Activated naive CD8-positive, alpha-beta T cell treated with anti-CD3 and anti-CD28 coated beads, Interleukin-2, amount 50 U/mL, for 24 hours (primary cell): Measurements from ENCODE around the gene PMS2.
"Not testable (repeated sequence)": the region's sequence is repeated elsewhere in the genome, so short reads cannot be mapped to it uniquely, and the experiment has no call there.

Experiments
- ATAC-seq: fragments of 150-1000 bp; cut with Tn5 transposase; one replicate; pipeline ENCODE4 v1.10.0; 2021
- DNase-seq: peaks from one replicate; pipeline ENCODE4 v3.0.0; 2021
- H3K27ac Mint-ChIP-seq: one replicate; pipeline ENCODE4 v1.8.0; 2021; ENCODE audit warnings: mild to moderate bottlenecking, mixed read lengths
- H3K27me3 Mint-ChIP-seq: one replicate; pipeline ENCODE4 v1.8.0; 2021; ENCODE audit warnings: mixed read lengths
- H3K36me3 Mint-ChIP-seq: one replicate; pipeline ENCODE4 v1.8.0; 2021; ENCODE audit warnings: low read depth, mixed read lengths
- H3K4me1 Mint-ChIP-seq: one replicate; pipeline ENCODE4 v1.8.0; 2021; ENCODE audit warnings: mixed read lengths
- H3K4me3 Mint-ChIP-seq: one replicate; pipeline ENCODE4 v1.8.0; 2021; ENCODE audit warnings: mild to moderate bottlenecking, moderate library complexity, mixed read lengths
- H3K9me3 Mint-ChIP-seq: one replicate; pipeline ENCODE4 v1.8.0; 2021; ENCODE audit warnings: mixed read lengths

The PMS2 gene

DNA sequence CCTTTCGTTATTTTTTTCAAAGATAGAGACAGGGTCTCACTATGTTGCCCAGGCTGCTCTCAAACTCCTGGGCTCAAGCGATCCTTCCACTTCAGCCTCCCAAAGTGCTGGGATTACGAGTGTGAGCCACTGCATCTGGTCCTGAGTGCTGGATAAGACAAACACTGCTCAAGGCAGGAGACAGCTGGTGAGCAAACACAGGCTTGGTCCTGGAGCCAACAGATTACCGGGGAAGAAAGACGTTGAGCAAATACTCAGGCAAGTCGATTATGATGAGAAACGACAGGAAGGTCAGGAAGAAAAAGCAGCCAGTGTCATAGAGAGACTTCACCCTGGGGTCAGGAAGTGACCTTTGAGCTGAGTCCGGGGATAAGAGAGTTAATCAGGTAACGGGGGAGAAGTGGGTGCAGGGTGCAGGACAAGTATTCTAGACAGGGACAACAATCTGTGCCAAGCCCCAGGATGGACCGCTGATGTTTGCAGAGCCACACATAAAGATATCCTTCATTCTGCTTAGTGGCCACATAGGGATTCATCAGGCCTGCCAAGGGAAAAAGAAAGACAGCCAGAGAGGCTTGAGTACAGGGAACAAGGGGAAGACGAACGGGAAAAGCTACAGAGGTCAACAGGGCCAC, 29.1 kb downstream of the PMS2 start:
- not testable (repeated sequence) for H3K4me1 Mint-ChIP-seq, H3K9me3 Mint-ChIP-seq, ATAC-seq, DNase-seq, H3K27me3 Mint-ChIP-seq, H3K27ac Mint-ChIP-seq, H3K4me3 Mint-ChIP-seq
- H3K36me3 Mint-ChIP-seq, result peaks cover 13% of the 10 kb centered on the region

DNA sequence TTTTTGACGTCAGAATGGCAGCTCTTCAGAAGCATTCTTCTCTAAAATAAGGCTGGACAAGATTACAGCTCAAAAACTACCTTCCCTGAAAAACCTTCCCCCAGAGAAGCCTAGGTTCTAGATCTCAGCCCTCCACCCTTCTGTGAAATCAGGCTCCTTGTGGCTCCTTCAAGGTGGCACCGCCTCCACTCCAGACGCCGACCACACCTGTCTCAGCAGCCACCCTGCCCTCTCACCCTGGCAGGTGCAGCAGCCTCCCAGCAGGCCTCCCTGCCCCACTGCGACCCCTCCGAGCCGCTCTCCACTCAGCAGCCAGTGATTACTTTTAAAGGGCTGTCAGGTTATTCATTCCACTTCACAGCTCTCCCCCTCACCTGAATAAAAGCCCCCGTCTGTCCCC, 35.3 kb downstream of the PMS2 start:
- H3K27me3 Mint-ChIP-seq, DNase-seq, H3K36me3 Mint-ChIP-seq, ATAC-seq, H3K27ac Mint-ChIP-seq, H3K9me3 Mint-ChIP-seq, H3K4me3 Mint-ChIP-seq, H3K4me1 Mint-ChIP-seq: not testable (repeated sequence)

DNA sequence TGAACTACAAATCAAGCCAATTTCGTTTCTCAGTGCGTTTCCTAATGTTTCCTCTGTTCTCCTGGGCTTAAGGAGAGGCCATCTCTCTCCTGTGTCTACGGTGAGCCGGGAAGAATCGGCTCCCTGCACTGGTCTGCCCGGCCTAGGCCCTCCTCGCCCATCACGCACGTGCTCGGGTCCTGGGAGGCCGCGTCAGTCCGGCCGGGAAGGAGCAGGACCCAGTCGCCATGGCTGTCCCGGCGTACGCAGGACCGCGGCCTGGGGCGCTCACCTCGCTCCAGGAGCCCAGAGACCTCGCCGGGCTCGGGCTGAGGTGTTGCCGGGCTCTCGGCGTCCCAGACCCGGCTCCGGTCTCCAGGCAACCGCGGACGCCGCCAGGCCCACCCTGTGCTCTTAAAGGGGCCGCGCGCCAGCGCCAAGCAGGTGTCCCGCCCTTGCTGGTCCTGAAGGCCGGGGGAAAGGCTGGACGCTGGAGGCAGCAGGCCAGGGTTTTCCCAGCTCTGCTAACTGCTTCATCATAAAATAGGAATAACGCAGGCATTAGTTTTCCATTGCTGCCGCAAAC, 38.4 kb downstream of the PMS2 start, which contains the start of gene RSPH10B:
TSS of gene RSPH10B (minus strand) at position 343 of the 565 bp plus-strand sequence. CDS start 3,573 bp downstream, outside the sequence.
- not testable (repeated sequence) for H3K27me3 Mint-ChIP-seq, H3K27ac Mint-ChIP-seq, H3K4me3 Mint-ChIP-seq, H3K9me3 Mint-ChIP-seq, H3K36me3 Mint-ChIP-seq, H3K4me1 Mint-ChIP-seq, DNase-seq
- peak; percentile 21 for ATAC-seq

DNA sequence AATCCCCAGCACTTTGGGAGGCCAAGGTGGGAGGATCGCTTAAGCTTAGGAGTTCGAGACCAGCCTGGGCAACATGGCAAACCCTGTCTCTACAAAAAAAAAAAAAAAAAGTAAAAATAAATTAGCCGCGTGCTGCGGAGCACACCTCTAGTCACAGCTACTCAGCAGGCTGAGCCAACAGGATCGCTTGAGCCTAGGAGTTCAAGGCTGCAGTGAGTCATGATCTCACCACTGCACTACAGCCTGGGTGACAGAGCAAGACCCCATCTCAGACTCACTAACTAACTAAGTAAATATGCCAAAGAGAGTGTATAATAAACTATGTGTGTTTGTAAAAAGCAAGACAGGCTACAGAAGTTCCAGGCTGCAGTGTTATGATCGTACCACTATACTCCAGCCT, 45.0 kb downstream of the PMS2 start:
- not testable (repeated sequence) for DNase-seq, H3K9me3 Mint-ChIP-seq, H3K4me1 Mint-ChIP-seq, H3K36me3 Mint-ChIP-seq, ATAC-seq, H3K27ac Mint-ChIP-seq, H3K4me3 Mint-ChIP-seq, H3K27me3 Mint-ChIP-seq

DNA sequence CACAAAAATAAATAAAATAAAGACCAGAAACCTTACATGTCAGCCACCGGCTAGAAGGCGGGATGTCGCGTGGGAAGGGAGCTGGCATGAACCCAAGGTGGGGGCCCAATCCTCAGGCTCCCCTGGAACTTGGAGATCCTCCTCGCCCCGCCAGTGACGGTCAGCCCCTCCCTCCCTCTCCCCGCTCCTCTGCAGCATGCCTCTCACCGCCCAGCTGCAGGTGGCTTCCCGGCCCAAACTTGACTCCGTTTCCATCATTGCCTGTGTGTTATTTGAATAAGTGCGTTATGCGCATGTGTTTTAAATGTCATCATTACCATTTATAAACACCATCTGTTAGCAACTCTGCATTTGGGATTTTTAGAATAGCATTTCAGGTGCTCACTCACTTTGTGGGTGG, 45.6 kb downstream of the PMS2 start:
- not testable (repeated sequence) for H3K36me3 Mint-ChIP-seq, ATAC-seq, H3K4me3 Mint-ChIP-seq, H3K4me1 Mint-ChIP-seq, H3K9me3 Mint-ChIP-seq, DNase-seq, H3K27me3 Mint-ChIP-seq, H3K27ac Mint-ChIP-seq

DNA sequence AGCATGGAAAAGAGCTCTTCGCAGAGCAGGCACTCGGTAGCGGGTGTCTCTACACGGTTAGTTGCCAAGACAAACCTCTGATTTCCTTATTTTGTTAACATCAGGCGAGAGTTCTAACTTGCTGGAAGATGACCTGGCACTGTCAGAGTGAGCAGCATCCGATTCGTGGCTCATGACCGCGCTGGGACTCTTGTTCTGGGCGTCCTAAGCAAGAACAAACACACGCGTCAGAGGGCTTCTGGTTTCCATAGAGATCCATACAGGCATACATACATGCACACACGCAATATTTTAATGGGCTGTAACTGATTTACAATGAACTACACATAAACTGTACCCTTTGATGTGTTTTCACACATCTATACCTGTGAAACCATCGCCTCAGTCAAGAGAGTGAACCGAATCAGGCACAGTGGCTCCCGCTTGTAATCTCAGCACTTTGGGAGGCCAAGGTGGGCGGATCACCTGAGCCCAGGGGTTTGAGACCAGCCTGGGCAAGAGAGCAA, 73.9 kb downstream of the PMS2 start:
- H3K4me3 Mint-ChIP-seq, H3K4me1 Mint-ChIP-seq, DNase-seq, H3K36me3 Mint-ChIP-seq, H3K27ac Mint-ChIP-seq, ATAC-seq, H3K27me3 Mint-ChIP-seq, H3K9me3 Mint-ChIP-seq: not testable (repeated sequence)

DNA sequence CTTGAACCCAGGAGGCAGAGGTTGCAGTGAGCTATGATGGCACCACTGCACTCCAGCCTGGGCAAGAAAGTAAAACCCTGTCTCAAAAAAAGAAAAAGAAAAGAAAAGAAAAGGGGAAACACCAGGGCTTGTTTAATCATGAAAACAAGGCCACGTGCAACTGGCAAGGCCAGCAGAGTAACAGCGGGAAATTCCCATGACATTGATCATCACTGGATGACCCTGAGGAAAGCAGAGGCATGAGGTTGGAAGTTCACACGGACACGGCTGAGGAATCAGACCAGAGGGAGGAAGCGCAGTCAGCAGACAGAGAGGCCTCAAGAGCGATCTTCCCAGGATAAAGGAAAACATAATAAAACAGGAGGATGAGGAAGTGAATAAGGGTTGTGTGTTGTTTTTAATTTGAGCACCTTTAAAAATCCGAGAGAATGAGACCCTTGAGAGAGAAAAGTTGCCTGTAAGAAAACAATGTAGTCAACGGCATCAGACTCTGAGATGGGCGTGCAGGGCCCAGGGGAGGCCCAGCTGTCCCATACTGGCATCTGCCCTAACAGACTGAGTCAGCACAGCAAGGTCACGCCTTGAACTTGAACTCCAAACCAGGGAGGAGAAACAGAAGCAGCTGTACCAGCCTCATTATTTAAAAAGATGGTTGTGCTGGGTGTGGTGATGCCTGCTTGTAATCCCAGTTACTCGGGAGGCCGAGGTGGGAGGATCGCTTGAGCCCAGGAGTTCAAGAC, 76.8 kb downstream of the PMS2 start:
- H3K4me3 Mint-ChIP-seq, H3K9me3 Mint-ChIP-seq, H3K27ac Mint-ChIP-seq, H3K36me3 Mint-ChIP-seq, DNase-seq, ATAC-seq, H3K27me3 Mint-ChIP-seq, H3K4me1 Mint-ChIP-seq: not testable (repeated sequence)

DNA sequence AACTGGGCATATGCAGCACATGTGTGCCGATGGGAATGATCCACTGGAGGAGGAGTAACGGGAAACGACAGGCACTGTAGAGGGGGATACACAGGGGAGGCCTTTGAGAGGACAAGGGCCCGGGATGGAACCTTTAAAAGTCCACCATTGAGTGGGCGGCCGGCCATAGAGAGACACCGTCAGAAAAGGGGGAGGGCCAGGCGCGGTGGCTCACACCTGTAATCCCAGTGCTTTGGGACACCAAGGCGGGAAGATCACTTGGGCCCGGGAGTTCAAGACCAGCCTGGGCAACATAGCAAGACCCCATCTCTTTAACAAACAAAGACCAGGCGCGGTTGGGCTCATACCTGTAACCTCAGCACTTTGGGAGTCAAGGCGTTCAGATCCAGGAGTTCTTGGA, 77.6 kb downstream of the PMS2 start:
- not testable (repeated sequence) for H3K9me3 Mint-ChIP-seq, H3K4me1 Mint-ChIP-seq, H3K4me3 Mint-ChIP-seq, DNase-seq, H3K36me3 Mint-ChIP-seq, H3K27me3 Mint-ChIP-seq, H3K27ac Mint-ChIP-seq, ATAC-seq

DNA sequence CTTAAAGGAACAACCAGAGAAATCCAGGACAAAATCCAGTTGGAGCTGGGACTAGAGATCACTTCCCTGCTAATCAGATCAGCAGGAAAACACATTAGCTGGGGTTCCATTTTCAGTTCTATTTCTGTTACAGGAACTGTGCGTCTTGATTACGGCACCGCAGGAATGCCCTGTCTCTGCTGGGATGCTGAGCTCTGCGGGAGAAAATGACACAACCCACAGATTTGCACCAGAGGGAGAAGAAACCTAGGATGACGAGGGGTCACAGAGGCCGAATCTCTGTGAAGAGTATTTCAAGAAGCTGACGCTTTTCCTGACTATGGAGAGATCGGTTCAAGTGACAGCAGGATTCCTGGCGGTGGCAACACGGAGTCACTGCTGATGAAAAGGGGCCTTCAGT, 78.6 kb downstream of the PMS2 start:
- not testable (repeated sequence) for DNase-seq, ATAC-seq, H3K27ac Mint-ChIP-seq, H3K9me3 Mint-ChIP-seq, H3K4me1 Mint-ChIP-seq, H3K27me3 Mint-ChIP-seq, H3K4me3 Mint-ChIP-seq, H3K36me3 Mint-ChIP-seq

DNA sequence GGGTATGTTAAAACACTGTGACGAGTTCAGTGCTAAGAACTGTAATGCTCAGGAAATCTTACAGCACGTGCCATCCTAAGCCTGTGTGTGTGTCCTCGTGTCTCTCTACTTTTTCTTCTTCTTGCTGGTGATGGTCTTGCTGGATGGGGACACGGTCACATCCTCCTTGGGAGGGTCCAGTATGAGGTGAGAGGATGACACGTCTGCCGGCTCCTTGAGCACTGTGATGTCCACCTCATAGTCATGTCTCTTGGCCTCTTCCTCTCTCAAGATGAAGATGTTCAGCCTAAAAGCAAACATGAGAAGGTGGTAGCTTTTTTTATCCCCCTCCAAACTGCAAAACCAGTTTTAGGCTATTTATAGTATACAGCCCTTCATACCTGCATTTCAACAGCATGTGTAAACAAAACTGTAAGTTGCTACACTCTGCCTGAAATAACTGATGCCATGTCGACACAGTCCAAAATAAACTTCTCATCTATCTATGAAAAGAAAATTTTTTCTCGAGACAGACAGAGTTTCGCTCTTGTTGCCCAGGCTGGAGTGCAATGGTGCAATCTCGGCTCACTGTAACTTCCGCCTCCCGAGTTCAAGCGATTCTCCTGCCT, 82.5 kb downstream of the PMS2 start:
- not testable (repeated sequence) for H3K4me1 Mint-ChIP-seq, H3K36me3 Mint-ChIP-seq, H3K4me3 Mint-ChIP-seq, ATAC-seq, H3K9me3 Mint-ChIP-seq, H3K27ac Mint-ChIP-seq, DNase-seq, H3K27me3 Mint-ChIP-seq

DNA sequence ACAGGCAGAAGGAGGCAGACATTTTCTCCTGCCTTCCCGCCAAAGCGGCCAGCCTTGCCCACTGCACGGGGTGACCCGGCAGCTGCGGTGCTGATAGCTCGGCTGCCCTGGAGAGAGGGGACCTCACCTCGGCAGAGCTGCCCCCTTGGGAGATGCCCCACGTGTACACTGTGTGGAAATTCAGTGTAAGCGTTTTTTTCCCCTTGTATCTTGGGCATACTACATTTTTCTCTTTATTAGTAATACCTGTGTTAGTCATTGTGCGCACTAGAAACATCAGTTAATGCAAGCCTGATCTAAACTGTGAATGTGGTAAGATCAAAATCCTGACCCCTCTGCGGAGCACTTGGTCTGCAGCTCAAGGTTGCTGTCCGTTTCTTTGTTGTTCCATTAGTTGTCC, 84.2 kb downstream of the PMS2 start:
- peak; percentile 57 for ATAC-seq
- not testable (repeated sequence) for H3K9me3 Mint-ChIP-seq, H3K4me1 Mint-ChIP-seq, H3K27me3 Mint-ChIP-seq, H3K36me3 Mint-ChIP-seq, H3K4me3 Mint-ChIP-seq, H3K27ac Mint-ChIP-seq, DNase-seq

DNA sequence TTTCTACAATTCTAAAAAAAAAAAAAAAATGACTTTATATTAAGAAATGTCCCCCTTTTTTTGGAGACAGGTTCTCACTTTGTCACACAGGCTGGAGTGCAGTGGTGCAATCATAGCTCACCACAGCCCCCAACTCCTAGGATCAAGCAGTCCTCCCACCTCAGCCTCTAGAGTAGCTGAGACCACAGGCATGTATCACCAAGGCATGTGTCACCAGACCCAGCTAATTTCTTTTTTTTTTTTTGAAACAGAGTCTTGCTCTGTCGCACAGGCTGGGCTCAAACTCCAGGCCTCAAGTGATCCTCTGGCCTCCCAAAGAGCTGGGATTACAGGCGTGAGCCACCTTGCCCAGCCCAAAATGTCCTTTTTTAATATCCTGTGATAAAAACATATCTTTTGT, 84.7 kb downstream of the PMS2 start:
- not testable (repeated sequence) for H3K27me3 Mint-ChIP-seq, H3K4me3 Mint-ChIP-seq, H3K9me3 Mint-ChIP-seq, H3K4me1 Mint-ChIP-seq, H3K36me3 Mint-ChIP-seq, H3K27ac Mint-ChIP-seq, ATAC-seq, DNase-seq
